Measurements from ENCODE around the gene COG4. TPM values are rescaled to one million over a fixed set of nuclear protein-coding genes. Genes with fewer than 3 reads are reported as not detected.

COG4 gene
- total and polyA plus RNA-seq, 10 donors: 40.8 to 85.4 (median 58.8) TPM

DNA sequence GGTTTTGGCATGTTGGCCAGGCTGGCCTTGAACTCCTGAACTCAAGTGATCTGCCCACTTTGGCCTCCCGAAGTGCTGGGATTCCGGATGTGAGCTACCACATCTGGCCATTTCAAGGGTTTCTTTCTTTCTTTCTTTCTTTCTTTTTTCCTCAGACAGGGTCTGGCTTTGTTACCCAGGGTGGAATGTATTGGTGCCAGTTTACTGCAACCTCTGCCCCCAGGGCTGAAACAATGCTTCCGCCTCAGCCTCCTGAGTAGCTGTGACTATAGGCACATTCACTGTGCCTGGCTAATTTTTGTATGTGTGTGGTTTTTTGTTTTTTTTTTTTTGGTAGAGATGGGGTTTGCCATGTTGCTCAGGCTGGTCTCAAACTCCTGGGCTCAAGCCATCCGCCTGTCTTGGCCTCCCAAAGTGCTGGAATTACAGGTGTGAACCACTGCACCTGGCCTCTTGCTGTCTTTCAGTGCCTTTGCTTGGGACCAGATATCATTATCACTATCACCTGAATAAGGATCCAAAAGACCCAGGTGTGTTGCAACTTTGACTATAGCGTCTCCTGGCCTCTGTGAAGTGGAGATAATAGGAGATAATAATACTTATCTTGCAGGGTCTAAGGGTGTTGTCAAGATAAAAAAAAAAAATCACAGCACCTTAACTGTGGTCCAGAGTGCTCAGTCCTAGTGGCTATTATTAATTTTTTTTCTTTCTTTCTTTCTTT lies 65.7 kb downstream of the COG4 start:
- H3K4me3 ChIP-seq: no peak overlapping the region
- no peaks in the 10 kb centered on the region for H3K36me3 ChIP-seq
- intact Hi-C loops (cut with DNase I; ENCODE audit: low total_unique reads): loop anchor here (10.0 kb wide), 1 partner anchor 53 kb away; no protein-coding TSS in a partner anchor
- H3K27me3 ChIP-seq (replicated peaks in 1 of 7): no peaks in the 10 kb centered on the region
- no peaks in the 10 kb centered on the region for H3K9me3 ChIP-seq
- no peak for DNase-seq
- 83 to 93% (median 87%) methylated on average over 5 of the region's 5 CpGs for WGBS, 5 donors
- H3K4me1 ChIP-seq: peaks cover 6 to 60% (median 36%) of the 10 kb centered on the region in 6 donors
- H3K27ac ChIP-seq: no peak overlapping the region
- TF ChIP-seq, protein P1, sequence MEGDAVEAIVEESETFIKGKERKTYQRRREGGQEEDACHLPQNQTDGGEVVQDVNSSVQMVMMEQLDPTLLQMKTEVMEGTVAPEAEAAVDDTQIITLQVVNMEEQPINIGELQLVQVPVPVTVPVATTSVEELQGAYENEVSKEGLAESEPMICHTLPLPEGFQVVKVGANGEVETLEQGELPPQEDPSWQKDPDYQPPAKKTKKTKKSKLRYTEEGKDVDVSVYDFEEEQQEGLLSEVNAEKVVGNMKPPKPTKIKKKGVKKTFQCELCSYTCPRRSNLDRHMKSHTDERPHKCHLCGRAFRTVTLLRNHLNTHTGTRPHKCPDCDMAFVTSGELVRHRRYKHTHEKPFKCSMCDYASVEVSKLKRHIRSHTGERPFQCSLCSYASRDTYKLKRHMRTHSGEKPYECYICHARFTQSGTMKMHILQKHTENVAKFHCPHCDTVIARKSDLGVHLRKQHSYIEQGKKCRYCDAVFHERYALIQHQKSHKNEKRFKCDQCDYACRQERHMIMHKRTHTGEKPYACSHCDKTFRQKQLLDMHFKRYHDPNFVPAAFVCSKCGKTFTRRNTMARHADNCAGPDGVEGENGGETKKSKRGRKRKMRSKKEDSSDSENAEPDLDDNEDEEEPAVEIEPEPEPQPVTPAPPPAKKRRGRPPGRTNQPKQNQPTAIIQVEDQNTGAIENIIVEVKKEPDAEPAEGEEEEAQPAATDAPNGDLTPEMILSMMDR (IDR thresholded peaks at IDR 0.05 in 8 of 11, conservative IDR thresholded peaks at IDR 0.05 in 3 of 11): no peak
- TF ChIP-seq POLR2AphosphoS5 (IDR thresholded peaks at IDR 0.05): no peak
- TF ChIP-seq POLR2A (IDR thresholded peaks at IDR 0.05): no peak

DNA sequence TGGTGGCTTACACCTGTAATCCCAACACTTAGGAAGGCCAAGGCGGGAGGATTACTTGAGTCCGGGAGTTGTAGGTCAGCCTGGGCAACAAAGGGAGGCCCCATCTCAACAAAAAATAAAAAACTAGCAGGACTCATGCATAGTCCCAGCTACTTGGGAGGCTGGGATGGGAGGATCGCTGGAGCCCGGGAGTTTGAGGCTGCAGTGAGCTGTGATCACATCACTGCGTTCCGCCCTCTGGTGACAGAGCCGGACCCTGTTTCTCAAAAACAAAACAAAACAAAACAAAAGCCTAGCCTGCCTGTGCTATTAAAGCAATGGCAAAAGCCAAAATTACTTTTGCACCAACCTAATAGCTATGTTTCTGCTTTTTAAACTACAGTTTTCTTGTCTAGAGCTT lies 67.4 kb downstream of the COG4 start:
- TF ChIP-seq POLR2AphosphoS5 (IDR thresholded peaks at IDR 0.05) (no peak), POLR2A (IDR thresholded peaks at IDR 0.05) (no peak)
- peaks cover 0 to 4% (median 0%) of the 10 kb centered on the region in 7 donors for H3K27me3 ChIP-seq (replicated peaks in 1 of 7)
- H3K4me1 ChIP-seq: peaks cover 6 to 50% (median 27%) of the 10 kb centered on the region in 6 donors
- no peak for DNase-seq
- no peak overlapping the region for H3K27ac ChIP-seq
- no peak overlapping the region for H3K4me3 ChIP-seq
- 88 to 94% (median 90%) methylated on average over 7 of the region's 7 CpGs for WGBS, 5 donors
- intact Hi-C loops (cut with DNase I; ENCODE audit: low total_unique reads): loop anchor here (10.0 kb wide), 1 partner anchor 51 kb away; no protein-coding TSS in a partner anchor
- no peaks in the 10 kb centered on the region for H3K36me3 ChIP-seq
- H3K9me3 ChIP-seq: no peaks in the 10 kb centered on the region

DNA sequence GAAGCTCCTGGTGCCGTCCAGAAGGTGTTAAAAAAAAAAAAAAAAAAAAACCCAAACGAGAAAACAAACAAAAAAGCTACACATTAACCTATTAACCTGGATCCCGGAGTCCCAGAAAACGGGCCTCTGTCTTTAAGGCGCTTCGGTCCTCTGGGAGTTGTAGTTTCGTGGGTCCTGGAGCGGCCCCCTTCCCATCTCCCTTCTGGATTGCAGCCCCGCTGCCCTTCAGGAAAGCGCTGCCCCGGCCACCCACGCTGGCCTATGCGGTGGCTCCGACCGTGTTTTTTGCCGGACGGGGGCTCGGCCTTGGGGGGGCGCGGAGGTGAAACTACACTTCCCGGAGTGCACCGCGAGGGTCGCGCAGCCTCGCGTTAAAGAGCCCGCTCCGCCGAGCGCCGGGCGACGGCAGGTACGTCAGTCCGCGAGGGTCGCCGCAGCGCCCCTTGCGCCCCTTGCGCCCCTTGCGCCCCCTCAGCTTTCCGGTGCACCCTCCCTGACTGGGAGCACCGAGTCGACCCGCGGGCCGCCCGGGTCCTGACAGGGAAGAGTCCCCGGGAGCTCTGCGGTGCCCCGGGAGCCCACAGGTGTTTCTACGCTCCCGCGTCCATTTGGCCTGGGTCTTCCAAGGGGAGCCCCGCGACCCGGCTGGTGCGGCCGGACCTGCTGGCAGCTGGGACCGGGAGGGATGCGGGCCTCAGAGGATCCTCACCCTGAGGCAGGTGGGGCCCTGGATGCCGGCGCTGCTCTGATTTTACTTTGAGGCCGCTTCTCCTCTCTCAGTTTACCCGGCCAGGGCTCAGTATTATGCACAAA lies 68.9 kb downstream of the COG4 start, which contains the start of gene FCSK:
Gene FCSK, plus strand, starts transcription at position 374 of the 813 bp plus-strand sequence. CDS start 8,596 bp downstream, outside the sequence.
- DNase-seq: peak; percentile 93
- peaks cover 6 to 42% (median 23%) of the 10 kb centered on the region in 6 donors for H3K4me1 ChIP-seq
- no peaks in the 10 kb centered on the region for H3K9me3 ChIP-seq
- intact Hi-C loops (cut with DNase I; ENCODE audit: low total_unique reads): loop anchor here (10.0 kb wide), 1 partner anchor 50 kb away; no protein-coding TSS in a partner anchor
- peak within 1 kb of the TSS; percentile 75 to 98 (median 86) for H3K4me3 ChIP-seq
- H3K27ac ChIP-seq: peak within 1 kb of the TSS; percentile 91 to 98 (median 96)
- TF ChIP-seq, protein P1 (IDR thresholded peaks at IDR 0.05 in 8 of 11, conservative IDR thresholded peaks at IDR 0.05 in 3 of 11): peak in 5 of 11 experiments; percentile 4 to 39 (median 11)
- TF ChIP-seq POLR2A (IDR thresholded peaks at IDR 0.05): no peak
- TF ChIP-seq POLR2AphosphoS5 (IDR thresholded peaks at IDR 0.05): peak; percentile 81 to 86 (median 84)
- no peaks in the 10 kb centered on the region for H3K36me3 ChIP-seq
- WGBS, 5 donors: 0 to 1% (median 1%) methylated on average over 33 to 67 of the region's 67 CpGs
- H3K27me3 ChIP-seq (replicated peaks in 1 of 7): peaks cover 0 to 8% (median 0%) of the 10 kb centered on the region in 7 donors

DNA sequence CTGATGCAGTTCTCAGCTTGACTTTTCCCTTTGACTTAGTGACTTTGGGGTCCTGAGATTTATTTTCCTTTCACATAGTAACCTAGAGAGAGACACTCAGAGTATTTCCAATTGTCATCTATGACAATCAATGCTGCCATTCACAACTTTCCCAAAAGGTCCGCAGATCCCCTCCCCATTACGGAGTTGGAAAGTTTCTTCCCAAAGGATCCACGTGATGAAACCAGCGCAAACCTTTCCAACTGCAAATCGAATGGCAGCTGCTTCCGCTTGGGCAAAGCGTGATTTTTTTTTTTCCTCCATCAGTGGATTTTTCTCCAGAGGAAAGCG lies 69.5 kb downstream of the COG4 start:
- Histone ChIP-seq H3K4me3 (peak overlapping the region; percentile 75 to 98 (median 86)), H3K36me3 (no peaks in the 10 kb centered on the region), H3K27me3 (replicated peaks in 1 of 7) (peaks cover 0 to 8% (median 0%) of the 10 kb centered on the region in 7 donors), H3K27ac (peak overlapping the region; percentile 91 to 98 (median 96)), H3K4me1 (peaks cover 6 to 42% (median 23%) of the 10 kb centered on the region in 6 donors), H3K9me3 (no peaks in the 10 kb centered on the region)
- intact Hi-C loops (cut with DNase I; ENCODE audit: low total_unique reads): loop anchor here (10.0 kb wide), 1 partner anchor 49 kb away; no protein-coding TSS in a partner anchor
- no peak for DNase-seq
- WGBS, 5 donors: 0 to 1% (median 0%) methylated on average over 8 of the region's 8 CpGs
- TF ChIP-seq POLR2A (IDR thresholded peaks at IDR 0.05): no peak
- TF ChIP-seq, protein P1 (IDR thresholded peaks at IDR 0.05 in 8 of 11, conservative IDR thresholded peaks at IDR 0.05 in 3 of 11): no peak
- no peak for TF ChIP-seq POLR2AphosphoS5 (IDR thresholded peaks at IDR 0.05)
